ENCODE results near the gene SELENOI.
"Not testable (repeated sequence)": the region's sequence is repeated elsewhere in the genome, so short reads cannot be mapped to it uniquely, and the experiment has no call there.

The SELENOI gene

GRCh38 chr2:26327291-26328272, 18.4 kb upstream of the SELENOI start:
- no peak for DNase-seq (ENCODE audit: low read depth)

GRCh38 chr2:26329083-26329482, 16.9 kb upstream of the SELENOI start:
- not testable (repeated sequence) for DNase-seq (ENCODE audit: low read depth)

GRCh38 chr2:26330114-26330549, 15.8 kb upstream of the SELENOI start:
- peak; percentile 69 for DNase-seq (ENCODE audit: low read depth)

- no peak for DNase-seq (ENCODE audit: low read depth)
These were observed 15.3 kb upstream of the SELENOI start for GRCh38 chr2:26330604-26331003.

- not testable (repeated sequence) for DNase-seq (ENCODE audit: low read depth)
These were observed 14.6 kb upstream of the SELENOI start for GRCh38 chr2:26331321-26331720.

- DNase-seq (ENCODE audit: low read depth) = no peak
These were observed 12.7 kb upstream of the SELENOI start for GRCh38 chr2:26333293-26333692.

- DNase-seq (ENCODE audit: low read depth) = no peak
These were observed 10.7 kb upstream of the SELENOI start for GRCh38 chr2:26335231-26335630.

GRCh38 chr2:26336719-26337118, 9.2 kb upstream of the SELENOI start:
- no peak for DNase-seq (ENCODE audit: low read depth)

GRCh38 chr2:26337298-26337697, 8.6 kb upstream of the SELENOI start:
- no peak for DNase-seq (ENCODE audit: low read depth)

- no peak for DNase-seq (ENCODE audit: low read depth)
These were observed 5.1 kb upstream of the SELENOI start for GRCh38 chr2:26340831-26341230.

GRCh38 chr2:26344581-26345282, 1.2 kb upstream of the SELENOI start:
- DNase-seq (ENCODE audit: low read depth) = peak; percentile 33

GRCh38 chr2:26345283-26345544, 729 bp upstream of the SELENOI start:
- DNase-seq (ENCODE audit: low read depth) = no peak

- DNase-seq (ENCODE audit: low read depth) = peak; percentile 36
These were observed 611 bp downstream of the SELENOI start, which contains the start of gene ADGRF3 for GRCh38 chr2:26346454-26347053. Gene ADGRF3 (minus strand): TSS chr2:26346789. CDS start chr2:26346234, 555 bp downstream.

GRCh38 chr2:26347286-26347865, 1.4 kb downstream of the SELENOI start:
- DNase-seq (ENCODE audit: low read depth) = no peak

GRCh38 chr2:26349690-26350089, 3.7 kb downstream of the SELENOI start:
- no peak for DNase-seq (ENCODE audit: low read depth)

- DNase-seq (ENCODE audit: low read depth) = no peak
These were observed 5.6 kb downstream of the SELENOI start for GRCh38 chr2:26351375-26352090.

- peak; percentile 37 for DNase-seq (ENCODE audit: low read depth)
These were observed 6.9 kb downstream of the SELENOI start for GRCh38 chr2:26352892-26353291.

GRCh38 chr2:26354469-26354868, 8.5 kb downstream of the SELENOI start:
- not testable (repeated sequence) for DNase-seq (ENCODE audit: low read depth)

- DNase-seq (ENCODE audit: low read depth) = peak; percentile 22
These were observed 9.4 kb downstream of the SELENOI start for GRCh38 chr2:26355038-26355995.

- DNase-seq (ENCODE audit: low read depth) = no peak
These were observed 10.2 kb downstream of the SELENOI start for GRCh38 chr2:26356111-26356510.

All from stimulated activated CD4-positive, alpha-beta T cell treated with anti-CD3 and anti-CD28 coated beads, Interleukin-2, amount 100 ng/mL, for 4 hours (primary cell).